ENCODE results near the gene SHLD1. TPM values are rescaled to one million over a fixed set of nuclear protein-coding genes. Genes with fewer than 3 reads are reported as not detected.
A peak's percentile ranks its signal among the peaks of the same experiment; 100 is the strongest.

Gene SHLD1
- total RNA-seq, 1 donor from 2014 or later = 4.1 TPM

- H3K4me3 Mint-ChIP-seq (ENCODE audit: unreplicated experiment) = no peak overlapping the region
- TF ChIP-seq, protein P1, sequence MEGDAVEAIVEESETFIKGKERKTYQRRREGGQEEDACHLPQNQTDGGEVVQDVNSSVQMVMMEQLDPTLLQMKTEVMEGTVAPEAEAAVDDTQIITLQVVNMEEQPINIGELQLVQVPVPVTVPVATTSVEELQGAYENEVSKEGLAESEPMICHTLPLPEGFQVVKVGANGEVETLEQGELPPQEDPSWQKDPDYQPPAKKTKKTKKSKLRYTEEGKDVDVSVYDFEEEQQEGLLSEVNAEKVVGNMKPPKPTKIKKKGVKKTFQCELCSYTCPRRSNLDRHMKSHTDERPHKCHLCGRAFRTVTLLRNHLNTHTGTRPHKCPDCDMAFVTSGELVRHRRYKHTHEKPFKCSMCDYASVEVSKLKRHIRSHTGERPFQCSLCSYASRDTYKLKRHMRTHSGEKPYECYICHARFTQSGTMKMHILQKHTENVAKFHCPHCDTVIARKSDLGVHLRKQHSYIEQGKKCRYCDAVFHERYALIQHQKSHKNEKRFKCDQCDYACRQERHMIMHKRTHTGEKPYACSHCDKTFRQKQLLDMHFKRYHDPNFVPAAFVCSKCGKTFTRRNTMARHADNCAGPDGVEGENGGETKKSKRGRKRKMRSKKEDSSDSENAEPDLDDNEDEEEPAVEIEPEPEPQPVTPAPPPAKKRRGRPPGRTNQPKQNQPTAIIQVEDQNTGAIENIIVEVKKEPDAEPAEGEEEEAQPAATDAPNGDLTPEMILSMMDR (IDR thresholded peaks at IDR 0.05) = no peak
- no peak for DNase-seq (ENCODE audit: extremely low spot score, unreplicated experiment)
- H3K36me3 Mint-ChIP-seq (ENCODE audit: unreplicated experiment) = no peaks in the 10 kb centered on the region
- H3K27me3 Mint-ChIP-seq (ENCODE audit: unreplicated experiment) = no peaks in the 10 kb centered on the region
- H3K27ac Mint-ChIP-seq (ENCODE audit: unreplicated experiment) = no peak overlapping the region
- H3K4me1 Mint-ChIP-seq (ENCODE audit: unreplicated experiment) = peaks cover 21% of the 10 kb centered on the region
- no peaks in the 10 kb centered on the region for H3K9me3 Mint-ChIP-seq (ENCODE audit: unreplicated experiment)
Measured at GRCh38 chr20:5785146-5785545, 34.9 kb downstream of the SHLD1 start.

DNA sequence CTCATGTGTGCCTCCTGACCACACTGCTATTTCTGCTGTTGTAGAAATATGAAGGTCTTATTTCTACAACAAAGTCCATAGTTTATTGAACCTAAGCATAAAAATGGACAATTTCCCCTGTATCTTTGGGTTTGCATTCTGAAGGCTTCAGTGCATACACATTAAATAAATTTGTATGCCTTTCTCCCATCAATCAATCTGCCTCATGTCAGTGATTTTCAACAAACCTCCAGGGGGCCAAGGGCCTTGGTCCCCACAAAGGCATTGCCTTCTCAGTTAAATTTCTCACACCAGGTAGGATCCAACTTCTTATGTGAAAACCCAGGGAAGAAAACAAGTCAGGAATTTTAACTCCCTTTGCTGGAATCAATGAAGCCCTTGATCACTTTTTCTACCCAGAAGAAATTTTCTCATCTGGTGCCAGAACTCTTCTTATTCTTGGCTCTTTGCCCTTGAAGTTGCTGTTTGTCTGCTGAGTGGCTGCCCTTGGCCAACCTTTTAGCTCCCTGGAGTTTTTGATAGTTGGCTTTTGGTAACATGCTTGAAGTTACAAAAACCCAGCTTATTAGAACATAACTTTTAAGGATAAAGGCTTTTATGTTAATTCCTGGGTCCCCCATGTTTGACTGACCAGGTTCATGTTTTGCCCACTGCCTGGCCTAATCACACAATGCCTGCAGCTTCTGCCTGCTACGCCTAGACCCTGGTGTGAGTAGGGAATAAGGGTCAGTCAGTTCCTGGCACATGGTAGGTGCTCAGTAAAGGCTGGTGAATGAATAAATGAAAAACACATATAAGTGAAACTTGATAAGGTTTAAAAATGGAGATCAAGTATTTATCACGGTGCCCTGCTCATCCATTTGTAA lies 37.0 kb downstream of the SHLD1 start:
- Mint-ChIP-seq H3K36me3 (ENCODE audit: unreplicated experiment) (no peaks in the 10 kb centered on the region), H3K4me1 (ENCODE audit: unreplicated experiment) (peaks cover 21% of the 10 kb centered on the region), H3K27me3 (ENCODE audit: unreplicated experiment) (no peaks in the 10 kb centered on the region), H3K4me3 (ENCODE audit: unreplicated experiment) (no peak overlapping the region), H3K27ac (ENCODE audit: unreplicated experiment) (peak overlapping the region; percentile 59), H3K9me3 (ENCODE audit: unreplicated experiment) (no peaks in the 10 kb centered on the region)
- no peak for DNase-seq (ENCODE audit: extremely low spot score, unreplicated experiment)
- TF ChIP-seq, protein P1 (IDR thresholded peaks at IDR 0.05) = no peak

GRCh38 chr20:5787796-5788165 lies 37.6 kb downstream of the SHLD1 start:
- Mint-ChIP-seq H3K36me3 (ENCODE audit: unreplicated experiment) (no peaks in the 10 kb centered on the region), H3K4me1 (ENCODE audit: unreplicated experiment) (peaks cover 21% of the 10 kb centered on the region), H3K9me3 (ENCODE audit: unreplicated experiment) (no peaks in the 10 kb centered on the region), H3K27me3 (ENCODE audit: unreplicated experiment) (no peaks in the 10 kb centered on the region), H3K4me3 (ENCODE audit: unreplicated experiment) (no peak overlapping the region), H3K27ac (ENCODE audit: unreplicated experiment) (no peak overlapping the region)
- TF ChIP-seq, protein P1 (IDR thresholded peaks at IDR 0.05) = no peak
- DNase-seq (ENCODE audit: extremely low spot score, unreplicated experiment) = no peak

DNA sequence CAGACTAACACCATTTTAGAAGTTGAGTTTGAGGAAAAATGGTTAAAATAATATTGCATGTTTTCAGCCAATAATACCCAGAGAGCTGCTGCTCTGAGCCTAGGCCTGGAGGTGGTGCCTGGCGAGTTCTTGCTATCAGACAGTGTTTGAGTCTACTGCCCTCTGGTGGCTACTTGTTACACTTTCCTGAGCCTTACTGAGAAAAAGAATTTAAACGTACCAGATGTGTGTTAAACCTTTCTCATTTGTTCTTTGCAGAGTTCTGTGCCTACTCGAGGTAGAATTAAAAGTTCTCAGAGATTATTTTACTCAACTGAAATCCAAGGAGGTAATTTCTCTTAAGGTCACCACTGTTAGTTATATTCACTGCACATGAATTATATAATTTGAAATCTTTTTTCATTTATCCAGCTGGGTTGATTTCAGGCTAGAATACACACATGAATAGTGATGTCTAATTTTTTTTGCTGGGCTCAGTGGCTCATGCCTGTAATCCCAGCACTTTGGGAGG lies 38.2 kb downstream of the SHLD1 start:
- TF ChIP-seq, protein P1 (IDR thresholded peaks at IDR 0.05) = peak; percentile 95
- Mint-ChIP-seq H3K9me3 (ENCODE audit: unreplicated experiment) (no peaks in the 10 kb centered on the region), H3K36me3 (ENCODE audit: unreplicated experiment) (no peaks in the 10 kb centered on the region), H3K4me1 (ENCODE audit: unreplicated experiment) (peaks cover 21% of the 10 kb centered on the region), H3K27me3 (ENCODE audit: unreplicated experiment) (no peaks in the 10 kb centered on the region), H3K4me3 (ENCODE audit: unreplicated experiment) (no peak overlapping the region), H3K27ac (ENCODE audit: unreplicated experiment) (no peak overlapping the region)
- DNase-seq (ENCODE audit: extremely low spot score, unreplicated experiment) = peak; percentile 87

GRCh38 chr20:5789827-5790226 lies 39.6 kb downstream of the SHLD1 start:
- DNase-seq (ENCODE audit: extremely low spot score, unreplicated experiment) = no peak
- Mint-ChIP-seq H3K27me3 (ENCODE audit: unreplicated experiment) (no peaks in the 10 kb centered on the region), H3K4me1 (ENCODE audit: unreplicated experiment) (peaks cover 21% of the 10 kb centered on the region), H3K4me3 (ENCODE audit: unreplicated experiment) (no peak overlapping the region), H3K27ac (ENCODE audit: unreplicated experiment) (no peak overlapping the region), H3K9me3 (ENCODE audit: unreplicated experiment) (no peaks in the 10 kb centered on the region), H3K36me3 (ENCODE audit: unreplicated experiment) (peaks cover 2% of the 10 kb centered on the region)
- TF ChIP-seq, protein P1 (IDR thresholded peaks at IDR 0.05) = no peak
